ENCODE measurements around the gene SMIM10L2A.
"Not testable (repeated sequence)": the region's sequence is repeated elsewhere in the genome, so short reads cannot be mapped to it uniquely, and the experiment has no call there.

DNA sequence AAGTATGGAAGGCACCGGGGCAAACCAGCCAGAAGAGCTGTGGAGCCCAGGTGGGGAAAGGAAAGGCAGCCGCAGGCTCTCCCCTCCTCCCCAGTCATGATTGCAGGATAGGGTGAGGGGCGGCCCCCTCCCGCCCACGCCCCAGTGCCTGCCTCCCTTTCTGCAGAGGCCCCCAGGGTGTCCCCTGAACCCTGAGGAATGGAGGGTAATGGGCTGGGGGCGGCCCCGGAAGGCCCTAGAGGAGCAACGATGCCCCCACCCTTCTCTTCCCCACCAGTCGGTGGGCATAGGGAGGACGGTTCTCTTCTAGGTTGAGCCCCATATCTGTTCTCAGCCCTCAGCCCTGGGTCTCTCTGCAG is 1.0 kb downstream of the SMIM10L2A start:
- not testable (repeated sequence) for TF ChIP-seq CTCF (IDR thresholded peaks at IDR 0.05 in 2 of 3, conservative IDR thresholded peaks at IDR 0.05 in 1 of 3; ENCODE audit: control insufficient read depth in 2 of 3, extremely low read depth in 1 of 3, insufficient read depth in 1 of 3, low read depth in 3 of 3, low read length in 3 of 3); RAD51 (IDR thresholded peaks at IDR 0.05); EP300 (IDR thresholded peaks at IDR 0.05; ENCODE audit: borderline replicate concordance in 1 of 2, control insufficient read depth in 1 of 2, low read depth in 2 of 2, low read length in 2 of 2); SRF (IDR thresholded peaks at IDR 0.05; ENCODE audit: low read depth in 2 of 2, low read length in 2 of 2); RAD21 (IDR thresholded peaks at IDR 0.05; ENCODE audit: insufficient read depth, low read depth, low read length); POLR2A (IDR thresholded peaks at IDR 0.05; ENCODE audit: low read depth, low read length); EZH2 (IDR thresholded peaks at IDR 0.05; ENCODE audit: borderline replicate concordance, control insufficient read depth, low read depth, low read length)
- TF ChIP-seq, protein P1, sequence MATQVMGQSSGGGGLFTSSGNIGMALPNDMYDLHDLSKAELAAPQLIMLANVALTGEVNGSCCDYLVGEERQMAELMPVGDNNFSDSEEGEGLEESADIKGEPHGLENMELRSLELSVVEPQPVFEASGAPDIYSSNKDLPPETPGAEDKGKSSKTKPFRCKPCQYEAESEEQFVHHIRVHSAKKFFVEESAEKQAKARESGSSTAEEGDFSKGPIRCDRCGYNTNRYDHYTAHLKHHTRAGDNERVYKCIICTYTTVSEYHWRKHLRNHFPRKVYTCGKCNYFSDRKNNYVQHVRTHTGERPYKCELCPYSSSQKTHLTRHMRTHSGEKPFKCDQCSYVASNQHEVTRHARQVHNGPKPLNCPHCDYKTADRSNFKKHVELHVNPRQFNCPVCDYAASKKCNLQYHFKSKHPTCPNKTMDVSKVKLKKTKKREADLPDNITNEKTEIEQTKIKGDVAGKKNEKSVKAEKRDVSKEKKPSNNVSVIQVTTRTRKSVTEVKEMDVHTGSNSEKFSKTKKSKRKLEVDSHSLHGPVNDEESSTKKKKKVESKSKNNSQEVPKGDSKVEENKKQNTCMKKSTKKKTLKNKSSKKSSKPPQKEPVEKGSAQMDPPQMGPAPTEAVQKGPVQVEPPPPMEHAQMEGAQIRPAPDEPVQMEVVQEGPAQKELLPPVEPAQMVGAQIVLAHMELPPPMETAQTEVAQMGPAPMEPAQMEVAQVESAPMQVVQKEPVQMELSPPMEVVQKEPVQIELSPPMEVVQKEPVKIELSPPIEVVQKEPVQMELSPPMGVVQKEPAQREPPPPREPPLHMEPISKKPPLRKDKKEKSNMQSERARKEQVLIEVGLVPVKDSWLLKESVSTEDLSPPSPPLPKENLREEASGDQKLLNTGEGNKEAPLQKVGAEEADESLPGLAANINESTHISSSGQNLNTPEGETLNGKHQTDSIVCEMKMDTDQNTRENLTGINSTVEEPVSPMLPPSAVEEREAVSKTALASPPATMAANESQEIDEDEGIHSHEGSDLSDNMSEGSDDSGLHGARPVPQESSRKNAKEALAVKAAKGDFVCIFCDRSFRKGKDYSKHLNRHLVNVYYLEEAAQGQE (IDR thresholded peaks at IDR 0.05; ENCODE audit: low read depth, low read length) = not testable (repeated sequence)
- TF ChIP-seq, protein P2, sequence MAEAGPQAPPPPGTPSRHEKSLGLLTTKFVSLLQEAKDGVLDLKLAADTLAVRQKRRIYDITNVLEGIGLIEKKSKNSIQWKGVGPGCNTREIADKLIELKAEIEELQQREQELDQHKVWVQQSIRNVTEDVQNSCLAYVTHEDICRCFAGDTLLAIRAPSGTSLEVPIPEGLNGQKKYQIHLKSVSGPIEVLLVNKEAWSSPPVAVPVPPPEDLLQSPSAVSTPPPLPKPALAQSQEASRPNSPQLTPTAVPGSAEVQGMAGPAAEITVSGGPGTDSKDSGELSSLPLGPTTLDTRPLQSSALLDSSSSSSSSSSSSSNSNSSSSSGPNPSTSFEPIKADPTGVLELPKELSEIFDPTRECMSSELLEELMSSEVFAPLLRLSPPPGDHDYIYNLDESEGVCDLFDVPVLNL (IDR thresholded peaks at IDR 0.05; ENCODE audit: low read depth, low read length) = not testable (repeated sequence)
